BJ (cell line): ENCODE measurements around the gene PTPRJ. TPM values are rescaled to one million over a fixed set of nuclear protein-coding genes. Genes with fewer than 3 reads are reported as not detected.

Experiments used
- CTCF ChIA-PET: fragments of 350-600 bp; formaldehyde crosslinking; extraction: SDS; loops from one replicate; lab custom pipeline; 2021; ENCODE audit warnings: antibody characterized with exemption, inconsistent platforms; lab: Yijun Ruan, JAX
- POLR2A ChIA-PET: fragments of 300-600 bp; sonication (Branson Sonifier 250); formaldehyde crosslinking; extraction: SDS; loops from one replicate; lab custom pipeline; 2021; ENCODE audit warnings: antibody characterized with exemption; lab: Charles Lee
- DNase-seq: peaks from one replicate; pipeline ENCODE4 v3.0.0-alpha.2; 2011; ENCODE audit warnings: low read depth
- H3K27me3 ChIP-seq: 2 replicates; pipeline ENCODE4 v1.6.0; 2011; ENCODE audit warnings: low read length; ENCODE audit not compliant: control insufficient read depth, insufficient read depth
- H3K36me3 ChIP-seq: 2 replicates; pipeline ENCODE4 v1.5.1; 2011; ENCODE audit warnings: low read length; ENCODE audit not compliant: control insufficient read depth, insufficient read depth
- H3K4me3 ChIP-seq: 2 replicates; pipeline ENCODE4 v1.5.1; 2011; ENCODE audit warnings: low read depth, mild to moderate bottlenecking, control low read depth, low read length
- polyA plus RNA-seq: library from polyadenylated mRNA; depleted of rRNA; stranded (reverse); fragments of >200 nt; gene quantifications from 2 replicates; pipeline ENCODE4 v1.2.3, GENCODE V29; 2011
- TF ChIP-seq, protein P1 (sequence below): IDR thresholded peaks from 2 replicates; pipeline ENCODE4 v1.5.1; 2011; ENCODE audit warnings: low read depth, mild to moderate bottlenecking, control low read depth, inconsistent platforms, low read length, moderate library complexity; ENCODE audit not compliant: insufficient read depth

PTPRJ gene
- polyA plus RNA-seq, 1 experiment, result 3.8 TPM

DNA sequence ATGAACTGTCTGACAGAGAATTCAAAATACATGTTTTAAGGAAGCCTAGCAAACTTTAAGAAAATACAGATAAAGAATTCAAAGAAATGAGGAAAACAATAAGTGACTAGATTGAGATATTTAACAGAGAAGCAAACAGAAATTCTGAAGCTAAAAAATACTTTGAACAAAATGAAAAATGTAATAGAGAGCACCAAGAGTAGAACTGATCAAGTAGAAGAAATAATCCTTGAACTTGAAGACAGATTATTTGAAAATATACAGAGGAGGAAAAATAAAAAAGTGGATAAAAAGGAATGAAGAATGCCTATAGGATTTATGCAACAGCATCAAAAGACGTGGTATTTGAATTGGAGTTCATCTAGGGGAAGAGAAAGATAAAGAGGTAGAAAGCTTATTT, 134.4 kb downstream of the PTPRJ start:
- TF ChIP-seq, protein P1, sequence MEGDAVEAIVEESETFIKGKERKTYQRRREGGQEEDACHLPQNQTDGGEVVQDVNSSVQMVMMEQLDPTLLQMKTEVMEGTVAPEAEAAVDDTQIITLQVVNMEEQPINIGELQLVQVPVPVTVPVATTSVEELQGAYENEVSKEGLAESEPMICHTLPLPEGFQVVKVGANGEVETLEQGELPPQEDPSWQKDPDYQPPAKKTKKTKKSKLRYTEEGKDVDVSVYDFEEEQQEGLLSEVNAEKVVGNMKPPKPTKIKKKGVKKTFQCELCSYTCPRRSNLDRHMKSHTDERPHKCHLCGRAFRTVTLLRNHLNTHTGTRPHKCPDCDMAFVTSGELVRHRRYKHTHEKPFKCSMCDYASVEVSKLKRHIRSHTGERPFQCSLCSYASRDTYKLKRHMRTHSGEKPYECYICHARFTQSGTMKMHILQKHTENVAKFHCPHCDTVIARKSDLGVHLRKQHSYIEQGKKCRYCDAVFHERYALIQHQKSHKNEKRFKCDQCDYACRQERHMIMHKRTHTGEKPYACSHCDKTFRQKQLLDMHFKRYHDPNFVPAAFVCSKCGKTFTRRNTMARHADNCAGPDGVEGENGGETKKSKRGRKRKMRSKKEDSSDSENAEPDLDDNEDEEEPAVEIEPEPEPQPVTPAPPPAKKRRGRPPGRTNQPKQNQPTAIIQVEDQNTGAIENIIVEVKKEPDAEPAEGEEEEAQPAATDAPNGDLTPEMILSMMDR, result no peak
- Histone ChIP-seq H3K27me3 (no peaks in the 10 kb centered on the region), H3K4me3 (no peak overlapping the region), H3K36me3 (peaks cover 3% of the 10 kb centered on the region; the same call in 1 of the 2 replicates)
- POLR2A ChIA-PET, result no interaction called here
- no peak for DNase-seq
- CTCF ChIA-PET, result interaction anchor here (1.3 to 1.4 kb wide), 2 partner anchors 14 to 180 kb away, joined by 3 to 7 read pairs; no protein-coding TSS in a partner anchor

DNA sequence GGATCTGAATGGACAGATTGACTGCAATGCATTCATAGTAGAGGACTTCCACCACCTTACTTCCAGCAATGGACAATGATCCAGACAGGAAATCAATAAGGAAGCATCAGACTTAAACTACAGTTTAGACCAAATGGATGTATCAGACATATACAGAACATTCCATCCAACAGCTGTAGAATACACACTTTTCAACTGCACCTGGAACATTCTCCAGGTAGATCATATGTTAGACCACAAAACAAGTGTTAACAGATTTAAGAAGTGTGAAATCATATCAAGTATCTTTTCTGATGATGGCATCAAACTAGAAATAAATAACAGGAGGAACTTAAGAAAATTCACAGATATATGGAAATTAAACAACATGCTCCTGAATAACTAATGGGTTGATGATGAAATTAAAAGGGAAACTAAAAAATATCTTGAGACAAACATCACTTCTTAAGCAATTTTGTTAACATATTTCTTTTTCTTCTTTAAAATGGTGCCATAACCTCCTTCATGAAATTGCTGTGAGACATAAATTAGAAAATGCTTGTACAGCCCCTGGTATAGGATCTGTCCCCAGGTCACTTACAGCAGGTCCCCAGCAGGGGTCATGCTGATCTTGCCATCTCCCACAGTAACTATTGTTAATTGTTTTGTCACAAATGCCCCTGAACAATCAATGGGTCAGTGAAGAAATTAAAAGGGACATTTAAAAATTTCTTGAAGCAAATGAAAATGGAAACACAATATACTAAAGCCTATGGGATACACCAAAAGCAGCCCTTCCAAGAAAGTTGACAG, 136.3 kb downstream of the PTPRJ start:
- peaks cover 3% of the 10 kb centered on the region; the same call in 1 of the 2 replicates for H3K36me3 ChIP-seq
- ChIA-PET CTCF (interaction anchor here (0.8 to 1.2 kb wide), 4 partner anchors 9 to 182 kb away, joined by 3 to 4 read pairs (median 4); no protein-coding TSS in a partner anchor), POLR2A (no interaction called here)
- H3K27me3 ChIP-seq, result no peaks in the 10 kb centered on the region
- TF ChIP-seq, protein P1, result peak; percentile 57
- no peak overlapping the region for H3K4me3 ChIP-seq
- no peak for DNase-seq

DNA sequence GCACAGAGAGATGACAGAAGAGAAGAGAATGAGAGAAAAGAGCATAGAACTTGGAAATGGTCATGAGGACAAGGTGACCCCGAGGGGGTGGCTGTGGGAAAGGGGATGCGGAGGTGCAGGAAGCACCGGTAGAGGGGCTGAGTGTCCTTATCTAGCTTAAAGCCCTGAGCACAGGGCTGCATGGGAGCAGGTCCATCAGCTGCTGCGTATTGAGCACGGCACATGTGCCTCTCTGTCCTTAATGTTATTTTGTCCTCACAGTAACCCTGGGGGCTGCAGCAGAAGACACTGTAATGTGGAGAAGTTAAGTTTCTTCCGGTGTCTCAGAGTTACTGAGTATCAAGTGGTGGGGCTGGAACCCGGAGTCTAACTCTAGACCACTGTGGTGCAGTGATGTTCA, 141.9 kb downstream of the PTPRJ start:
- Histone ChIP-seq H3K36me3 (peaks cover 12% of the 10 kb centered on the region), H3K27me3 (no peaks in the 10 kb centered on the region), H3K4me3 (no peak overlapping the region)
- no peak for DNase-seq
- CTCF ChIA-PET, result interaction anchor here (0.6 to 3.2 kb wide), 3 partner anchors 12 to 188 kb away, joined by 3 to 9 read pairs (median 7); no protein-coding TSS in a partner anchor
- TF ChIP-seq, protein P1, result no peak
- POLR2A ChIA-PET, result no interaction called here

DNA sequence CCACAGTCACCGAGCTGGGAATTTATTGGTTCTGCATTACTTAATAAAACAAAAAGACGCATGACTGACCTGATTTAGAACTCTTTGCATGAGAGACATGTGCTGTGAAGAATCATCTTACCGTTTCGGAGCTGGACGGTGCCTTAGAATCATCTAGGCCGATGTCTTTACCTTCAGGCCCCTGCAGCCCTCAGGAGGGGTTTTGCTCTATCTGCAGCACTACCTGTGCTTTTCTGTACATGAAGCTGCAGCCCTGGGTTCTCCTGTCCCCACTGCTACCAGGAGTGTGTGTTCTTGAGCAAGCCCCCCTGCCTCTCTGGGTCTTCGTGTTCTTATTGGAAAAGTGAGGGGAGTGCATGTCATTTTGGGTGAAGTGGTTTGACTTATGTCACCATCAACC, 142.3 kb downstream of the PTPRJ start:
- TF ChIP-seq, protein P1, result no peak
- no peaks in the 10 kb centered on the region for H3K27me3 ChIP-seq
- ChIA-PET POLR2A (no interaction called here), CTCF (interaction anchor here (3.2 kb wide), 1 partner anchor 188 kb away, joined by 9 read pairs; no protein-coding TSS in a partner anchor)
- no peak overlapping the region for H3K4me3 ChIP-seq
- H3K36me3 ChIP-seq, result peaks cover 12% of the 10 kb centered on the region
- DNase-seq, result no peak

DNA sequence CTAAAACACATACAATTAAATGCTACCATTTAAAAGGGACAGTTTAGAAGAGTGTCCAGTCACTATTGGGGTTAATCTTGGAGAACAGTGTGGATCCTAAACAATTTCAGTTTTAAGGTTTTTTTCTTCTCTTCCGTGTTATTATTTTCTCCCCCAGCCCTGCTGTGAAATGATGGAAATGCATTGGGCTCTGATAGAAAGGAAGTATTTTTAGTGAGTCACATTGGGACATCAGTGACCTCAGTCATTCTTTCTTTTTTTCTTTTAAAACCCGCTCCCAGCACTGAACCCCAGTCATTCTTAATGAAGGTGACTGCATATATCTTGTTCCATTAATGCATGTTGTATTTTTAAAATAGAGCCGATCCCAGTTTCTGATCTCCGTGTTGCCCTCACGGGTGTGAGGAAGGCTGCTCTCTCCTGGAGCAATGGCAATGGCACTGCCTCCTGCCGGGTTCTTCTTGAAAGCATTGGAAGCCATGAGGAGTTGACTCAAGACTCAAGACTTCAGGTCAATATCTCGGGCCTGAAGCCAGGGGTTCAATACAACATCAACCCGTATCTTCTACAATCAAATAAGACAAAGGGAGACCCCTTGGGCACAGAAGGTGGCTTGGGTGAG, 143.0 kb downstream of the PTPRJ start:
- ChIA-PET POLR2A (no interaction called here), CTCF (interaction anchor here (3.2 kb wide), 1 partner anchor 189 kb away, joined by 9 read pairs; no protein-coding TSS in a partner anchor)
- TF ChIP-seq, protein P1, result no peak
- Histone ChIP-seq H3K27me3 (no peaks in the 10 kb centered on the region), H3K4me3 (no peak overlapping the region), H3K36me3 (peaks cover 16% of the 10 kb centered on the region)
- DNase-seq, result no peak
